Type B pancreatic cell (in vitro differentiated cells): Measurements from ENCODE around the gene PPARA. TPM values are rescaled to one million over a fixed set of nuclear protein-coding genes. Genes with fewer than 3 reads are reported as not detected.

ENCODE experiments used
- DNase-seq: peaks from one replicate; pipeline ENCODE4 v3.0.0; 2021; ENCODE audit warnings: mixed read lengths; ENCODE audit not compliant: unreplicated experiment; ENCODE audit errors: extremely low spot score
- H3K27ac Mint-ChIP-seq: 2 replicates; pipeline ENCODE4 v1.8.0; 2021; ENCODE audit warnings: mild to moderate bottlenecking, mixed read lengths
- H3K27me3 Mint-ChIP-seq: 2 replicates; pipeline ENCODE4 v1.8.0; 2021; ENCODE audit warnings: mixed read lengths
- H3K36me3 Mint-ChIP-seq: 2 replicates; pipeline ENCODE4 v1.8.0; 2021; ENCODE audit warnings: mixed read lengths
- H3K4me1 Mint-ChIP-seq: one replicate; pipeline ENCODE4 v1.8.0; 2021; ENCODE audit warnings: mixed read lengths; ENCODE audit not compliant: unreplicated experiment
- H3K4me3 Mint-ChIP-seq: 2 replicates; pipeline ENCODE4 v1.8.0; 2021; ENCODE audit warnings: mild to moderate bottlenecking, mixed read lengths
- H3K9me3 Mint-ChIP-seq: 2 replicates; pipeline ENCODE4 v1.8.0; 2021; ENCODE audit warnings: mixed read lengths
- CTCF ChIP-seq: fragments of 200-600 bp; sonication (generic); conservative IDR thresholded peaks from 2 replicates; pipeline ENCODE4 v1.5.0; 2021; ENCODE audit warnings: antibody characterized with exemption, mild to moderate bottlenecking
- total RNA-seq: library from RNA; stranded (reverse); gene quantifications from 2 replicates; pipeline ENCODE4 v1.2.1, GENCODE V29; 2021; ENCODE audit warnings: low replicate concordance

The PPARA gene
- total RNA-seq, 1 donor from 2014 or later, result 22.7 TPM

GRCh38 chr22:46153930-46154329, 3.6 kb downstream of the PPARA start:
- Mint-ChIP-seq H3K36me3 (peaks cover 4% of the 10 kb centered on the region), H3K4me1 (peaks cover 6% of the 10 kb centered on the region), H3K9me3 (no peaks in the 10 kb centered on the region), H3K27ac (no peak overlapping the region), H3K27me3 (peaks cover 8% of the 10 kb centered on the region), H3K4me3 (no peak overlapping the region)
- DNase-seq, result no peak
- TF ChIP-seq CTCF, result no peak

GRCh38 chr22:46156031-46156430, 5.7 kb downstream of the PPARA start:
- H3K27me3 Mint-ChIP-seq, result peaks cover 3% of the 10 kb centered on the region
- DNase-seq, result no peak
- no peak for TF ChIP-seq CTCF
- H3K4me1 Mint-ChIP-seq, result peaks cover 6% of the 10 kb centered on the region
- no peak overlapping the region for H3K4me3 Mint-ChIP-seq
- peaks cover 7% of the 10 kb centered on the region for H3K36me3 Mint-ChIP-seq
- no peak overlapping the region for H3K27ac Mint-ChIP-seq
- H3K9me3 Mint-ChIP-seq, result no peaks in the 10 kb centered on the region

- DNase-seq, result no peak
- no peak for TF ChIP-seq CTCF
- Mint-ChIP-seq H3K27ac (no peak overlapping the region), H3K4me1 (no peaks in the 10 kb centered on the region), H3K9me3 (no peaks in the 10 kb centered on the region), H3K4me3 (no peak overlapping the region), H3K27me3 (no peaks in the 10 kb centered on the region), H3K36me3 (peaks cover 5% of the 10 kb centered on the region)
Observed at GRCh38 chr22:46158283-46158682, 8.0 kb downstream of the PPARA start.

DNA sequence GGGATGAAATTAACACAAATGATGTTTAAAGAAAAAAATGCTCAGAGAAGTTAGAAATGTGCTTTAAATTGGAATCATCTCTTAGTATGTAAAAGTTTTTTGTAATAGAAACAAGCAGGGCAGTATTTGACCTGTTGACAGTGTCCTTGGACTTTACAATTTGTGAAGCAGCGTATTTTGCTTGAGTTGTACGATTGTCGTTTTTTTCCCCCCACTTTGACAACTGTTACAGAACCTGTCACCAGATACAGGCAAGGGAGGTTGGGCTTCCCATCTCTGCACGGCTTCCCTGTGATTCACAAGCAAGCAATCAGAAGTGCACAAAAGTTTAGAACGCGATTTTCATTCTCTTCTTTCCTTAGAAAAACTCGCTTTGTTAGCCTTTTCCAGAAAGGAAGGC, 8.9 kb downstream of the PPARA start:
- H3K27ac Mint-ChIP-seq, result no peak overlapping the region
- H3K27me3 Mint-ChIP-seq, result no peaks in the 10 kb centered on the region
- peaks cover 5% of the 10 kb centered on the region for H3K36me3 Mint-ChIP-seq
- H3K4me1 Mint-ChIP-seq, result no peaks in the 10 kb centered on the region
- no peak overlapping the region for H3K4me3 Mint-ChIP-seq
- no peak for TF ChIP-seq CTCF
- no peak for DNase-seq
- H3K9me3 Mint-ChIP-seq, result no peaks in the 10 kb centered on the region

- no peak overlapping the region for H3K4me3 Mint-ChIP-seq
- no peak for TF ChIP-seq CTCF
- no peaks in the 10 kb centered on the region for H3K27me3 Mint-ChIP-seq
- H3K27ac Mint-ChIP-seq, result no peak overlapping the region
- no peaks in the 10 kb centered on the region for H3K9me3 Mint-ChIP-seq
- no peaks in the 10 kb centered on the region for H3K4me1 Mint-ChIP-seq
- DNase-seq, result no peak
- H3K36me3 Mint-ChIP-seq, result peaks cover 5% of the 10 kb centered on the region
Observed at GRCh38 chr22:46159777-46160176, 9.5 kb downstream of the PPARA start.

- Mint-ChIP-seq H3K36me3 (peaks cover 5% of the 10 kb centered on the region), H3K27me3 (no peaks in the 10 kb centered on the region)
Observed at GRCh38 chr22:46162285-46162684, 12.0 kb downstream of the PPARA start.

More at GRCh38 chr22:46162285-46162684, 12.0 kb downstream of the PPARA start:
- DNase-seq, result no peak
- Mint-ChIP-seq H3K4me1 (no peaks in the 10 kb centered on the region), H3K4me3 (no peak overlapping the region), H3K27ac (peak overlapping the region; percentile 16), H3K9me3 (no peaks in the 10 kb centered on the region)
- no peak for TF ChIP-seq CTCF
